ENCODE results near the gene STING1.
A peak's percentile ranks its signal among the peaks of the same experiment; 100 is the strongest.
"Not testable (repeated sequence)": the region's sequence is repeated elsewhere in the genome, so short reads cannot be mapped to it uniquely, and the experiment has no call there.

Gene STING1

DNA sequence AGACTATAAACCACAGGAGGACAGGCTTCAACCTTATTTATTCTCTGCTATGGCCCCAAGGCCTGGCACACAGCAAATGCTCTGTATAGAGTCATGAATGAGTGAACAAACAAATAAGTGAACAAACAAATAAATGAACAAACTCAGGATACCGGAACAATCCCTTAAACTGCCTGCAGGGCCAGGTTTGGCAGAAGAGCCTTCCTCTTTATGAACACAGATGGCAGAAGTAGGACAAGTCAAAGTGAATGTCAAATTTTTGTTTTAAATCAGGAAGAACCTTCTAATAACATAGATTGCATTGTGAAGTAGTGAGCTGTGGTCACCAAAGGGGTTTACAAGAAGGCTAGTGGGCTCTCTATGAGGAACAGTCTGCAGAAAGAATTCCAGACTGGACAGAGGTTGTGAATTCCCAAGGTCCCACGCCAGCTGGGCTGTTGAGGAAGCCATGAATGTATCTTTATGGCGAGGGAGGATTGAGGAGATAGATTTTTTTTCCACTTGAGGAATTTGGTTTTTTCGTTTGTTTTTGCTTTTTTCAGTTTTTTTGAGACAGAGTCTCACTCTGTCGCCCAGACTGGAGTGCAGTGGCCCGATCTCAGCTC, 30.3 kb upstream of the STING1 start:
- Histone ChIP-seq H3K79me1 (ENCODE audit: low read length) (no peaks in the 10 kb centered on the region), H3K4me3 (ENCODE audit: low read length) (no peak overlapping the region), H3K79me2 (ENCODE audit: control insufficient read depth, insufficient read depth, low read length) (no peaks in the 10 kb centered on the region), H4K5ac (ENCODE audit: low read length) (no peak overlapping the region), H3K23ac (ENCODE audit: low read length) (no peak overlapping the region), H2BK120ac (ENCODE audit: low read depth, low read length) (no peak overlapping the region), H2AK5ac (ENCODE audit: low read length) (no peak overlapping the region), H2BK5ac (ENCODE audit: low read length) (no peak overlapping the region), H4K8ac (ENCODE audit: low read depth, low read length) (no peak overlapping the region), H3K9ac (ENCODE audit: low read length) (no peak overlapping the region), H3K4me1 (ENCODE audit: control insufficient read depth, low read depth, low read length) (peaks cover 3% of the 10 kb centered on the region), H3K56ac (ENCODE audit: low read length) (no peak overlapping the region), H3K27me3 (ENCODE audit: insufficient read depth, low read length, poor library complexity) (no peaks in the 10 kb centered on the region), H3K4me2 (ENCODE audit: low read length) (no peak overlapping the region), H2BK15ac (replicated peaks; ENCODE audit: low read depth) (no peak overlapping the region), H3K27ac (ENCODE audit: low read depth, low read length) (no peak overlapping the region), H3K4ac (ENCODE audit: low read depth, low read length) (no peak overlapping the region), H3K36me3 (ENCODE audit: control insufficient read depth, insufficient read depth, low read length) (no peaks in the 10 kb centered on the region), H3K18ac (ENCODE audit: low read length) (no peak overlapping the region)
- WGBS (ENCODE audit: extremely low coverage, insufficient coverage, low lambda C conversion rate): no CpG with 5 or more reads among the region's 6 CpGs
- DNase-seq: no peak

DNA sequence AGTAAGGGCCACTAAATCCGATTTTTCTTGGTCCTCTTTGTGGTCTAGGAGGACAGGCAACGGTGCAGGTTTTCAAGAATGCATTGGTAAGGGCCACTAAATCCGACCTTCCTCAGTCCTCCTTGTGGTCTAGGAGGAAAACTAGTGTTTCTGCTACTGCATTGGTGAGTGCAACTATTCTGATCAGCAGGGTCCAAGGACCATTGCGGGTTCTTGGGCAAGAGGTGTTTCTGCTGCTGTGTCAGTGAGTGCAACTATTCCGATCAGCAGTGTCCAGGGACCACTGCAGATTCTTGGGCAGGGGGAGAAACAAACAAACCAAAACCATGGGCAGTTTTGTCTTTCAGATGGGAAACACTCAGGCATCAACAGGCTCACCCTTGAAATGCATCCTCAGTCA, 22.2 kb upstream of the STING1 start:
- not testable (repeated sequence) for DNase-seq; H3K23ac ChIP-seq (ENCODE audit: low read length); H3K56ac ChIP-seq (ENCODE audit: low read length); H3K4me2 ChIP-seq (ENCODE audit: low read length); H3K27me3 ChIP-seq (ENCODE audit: insufficient read depth, low read length, poor library complexity); H3K4me3 ChIP-seq (ENCODE audit: low read length); H4K8ac ChIP-seq (ENCODE audit: low read depth, low read length); H3K4ac ChIP-seq (ENCODE audit: low read depth, low read length); H3K18ac ChIP-seq (ENCODE audit: low read length); H2BK120ac ChIP-seq (ENCODE audit: low read depth, low read length); H3K27ac ChIP-seq (ENCODE audit: low read depth, low read length); H3K79me2 ChIP-seq (ENCODE audit: control insufficient read depth, insufficient read depth, low read length); H3K4me1 ChIP-seq (ENCODE audit: control insufficient read depth, low read depth, low read length); H2BK5ac ChIP-seq (ENCODE audit: low read length); H3K79me1 ChIP-seq (ENCODE audit: low read length); H3K9ac ChIP-seq (ENCODE audit: low read length); H2AK5ac ChIP-seq (ENCODE audit: low read length); H4K5ac ChIP-seq (ENCODE audit: low read length); H3K36me3 ChIP-seq (ENCODE audit: control insufficient read depth, insufficient read depth, low read length)
- WGBS (ENCODE audit: extremely low coverage, insufficient coverage, low lambda C conversion rate): no CpG with 5 or more reads among the region's 5 CpGs
- peak overlapping the region; percentile 57 for H2BK15ac ChIP-seq (replicated peaks; ENCODE audit: low read depth)

DNA sequence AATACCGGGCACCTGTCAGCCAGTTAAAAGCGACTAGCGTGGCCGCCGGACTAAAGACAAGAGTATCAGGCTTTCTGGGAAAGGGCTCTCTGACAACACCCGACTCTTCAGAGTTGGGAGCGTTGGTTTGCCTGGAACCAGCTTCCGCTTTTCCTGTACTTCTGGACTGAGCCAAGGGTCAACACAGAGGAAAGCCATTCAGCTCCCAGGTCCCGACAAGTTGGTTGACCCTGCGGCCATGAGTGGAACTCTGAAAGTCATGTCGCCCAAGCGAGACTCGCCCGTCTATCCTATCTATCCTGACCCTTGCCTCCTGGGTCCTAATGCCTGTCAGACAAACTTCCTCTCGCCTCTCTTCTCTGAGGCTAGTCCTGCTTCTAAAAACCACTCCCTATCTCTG, 21.3 kb upstream of the STING1 start:
- H4K8ac ChIP-seq (ENCODE audit: low read depth, low read length); H3K36me3 ChIP-seq (ENCODE audit: control insufficient read depth, insufficient read depth, low read length); H3K4ac ChIP-seq (ENCODE audit: low read depth, low read length); H4K5ac ChIP-seq (ENCODE audit: low read length); H3K79me2 ChIP-seq (ENCODE audit: control insufficient read depth, insufficient read depth, low read length); H2AK5ac ChIP-seq (ENCODE audit: low read length); H2BK15ac ChIP-seq (replicated peaks; ENCODE audit: low read depth); H3K27ac ChIP-seq (ENCODE audit: low read depth, low read length); H2BK120ac ChIP-seq (ENCODE audit: low read depth, low read length); H2BK5ac ChIP-seq (ENCODE audit: low read length); DNase-seq; H3K18ac ChIP-seq (ENCODE audit: low read length); H3K27me3 ChIP-seq (ENCODE audit: insufficient read depth, low read length, poor library complexity); H3K79me1 ChIP-seq (ENCODE audit: low read length); H3K23ac ChIP-seq (ENCODE audit: low read length); H3K4me1 ChIP-seq (ENCODE audit: control insufficient read depth, low read depth, low read length): not testable (repeated sequence)
- peak overlapping the region; percentile 34 for H3K4me2 ChIP-seq (ENCODE audit: low read length)
- peak overlapping the region; percentile 76 for H3K56ac ChIP-seq (ENCODE audit: low read length)
- H3K9ac ChIP-seq (ENCODE audit: low read length): peak overlapping the region; percentile 54
- no CpG with 5 or more reads among the region's 15 CpGs for WGBS (ENCODE audit: extremely low coverage, insufficient coverage, low lambda C conversion rate)
- H3K4me3 ChIP-seq (ENCODE audit: low read length): peak overlapping the region; percentile 37

DNA sequence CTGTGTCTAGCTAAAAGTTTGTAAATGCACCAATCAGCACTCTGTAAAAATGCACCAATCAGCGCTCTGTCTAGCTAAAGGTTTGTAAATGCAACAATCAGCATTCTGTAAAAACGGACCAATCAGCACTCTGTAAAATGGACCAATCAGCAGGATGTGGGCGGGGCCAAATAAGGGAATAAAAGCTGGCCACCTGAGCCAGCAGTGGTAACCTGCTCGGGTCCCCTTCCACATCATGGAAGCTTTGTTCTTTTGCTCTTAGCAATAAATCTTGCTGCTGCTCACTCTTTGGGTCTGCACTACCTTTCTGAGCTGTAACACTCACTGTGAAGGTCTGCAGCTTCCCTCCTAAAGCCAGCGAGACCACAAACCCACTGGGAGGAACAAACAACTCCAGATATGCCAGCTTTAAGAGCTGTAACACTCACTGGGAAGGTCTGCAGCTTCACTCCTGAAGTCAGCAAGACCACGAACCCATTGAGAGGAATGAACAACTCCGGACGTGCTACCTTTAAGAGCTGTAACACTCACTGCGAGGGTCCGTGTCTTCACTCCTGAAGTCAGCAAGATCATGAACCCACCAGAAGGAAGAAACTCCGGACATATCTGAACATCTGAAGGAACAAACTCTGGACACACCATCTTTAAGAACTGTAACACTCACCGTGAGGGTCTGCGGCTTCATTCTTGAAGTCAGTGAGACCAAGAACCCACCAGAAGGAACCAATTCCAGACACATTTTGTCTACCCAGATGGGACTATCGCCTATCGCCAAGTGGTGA, 20.7 kb upstream of the STING1 start:
- no CpG with 5 or more reads among the region's 15 CpGs for WGBS (ENCODE audit: extremely low coverage, insufficient coverage, low lambda C conversion rate)
- H3K36me3 ChIP-seq (ENCODE audit: control insufficient read depth, insufficient read depth, low read length); H3K27me3 ChIP-seq (ENCODE audit: insufficient read depth, low read length, poor library complexity); DNase-seq; H3K18ac ChIP-seq (ENCODE audit: low read length); H2AK5ac ChIP-seq (ENCODE audit: low read length); H3K79me2 ChIP-seq (ENCODE audit: control insufficient read depth, insufficient read depth, low read length); H2BK120ac ChIP-seq (ENCODE audit: low read depth, low read length); H4K8ac ChIP-seq (ENCODE audit: low read depth, low read length); H3K23ac ChIP-seq (ENCODE audit: low read length); H2BK15ac ChIP-seq (replicated peaks; ENCODE audit: low read depth); H2BK5ac ChIP-seq (ENCODE audit: low read length); H3K4me2 ChIP-seq (ENCODE audit: low read length); H3K9ac ChIP-seq (ENCODE audit: low read length); H3K27ac ChIP-seq (ENCODE audit: low read depth, low read length); H3K79me1 ChIP-seq (ENCODE audit: low read length); H3K4me3 ChIP-seq (ENCODE audit: low read length); H4K5ac ChIP-seq (ENCODE audit: low read length); H3K4ac ChIP-seq (ENCODE audit: low read depth, low read length); H3K4me1 ChIP-seq (ENCODE audit: control insufficient read depth, low read depth, low read length): not testable (repeated sequence)
- H3K56ac ChIP-seq (ENCODE audit: low read length): peak overlapping the region; percentile 76

DNA sequence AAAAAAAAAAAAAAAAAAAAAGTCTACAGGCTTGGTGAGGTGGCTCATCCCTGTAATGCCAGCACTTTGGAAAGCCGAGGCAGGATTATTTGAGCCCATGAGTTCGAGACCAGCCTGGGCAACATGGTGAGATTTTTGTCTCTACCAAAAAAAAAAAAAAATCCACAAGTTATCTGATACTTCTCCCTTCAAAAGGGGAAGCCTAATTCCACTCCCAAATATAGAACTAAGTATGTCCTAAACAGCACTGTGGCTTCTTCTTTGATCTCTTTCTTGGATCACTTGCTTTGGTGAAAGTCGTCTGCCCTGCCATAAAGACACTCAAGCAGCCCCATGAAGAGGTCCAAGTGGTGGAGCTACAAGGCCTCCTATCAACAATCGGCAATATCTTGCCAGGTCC, 18.8 kb upstream of the STING1 start:
- no peak overlapping the region for H2AK5ac ChIP-seq (ENCODE audit: low read length)
- no peak overlapping the region for H4K8ac ChIP-seq (ENCODE audit: low read depth, low read length)
- no peaks in the 10 kb centered on the region for H3K4me1 ChIP-seq (ENCODE audit: control insufficient read depth, low read depth, low read length)
- no peak overlapping the region for H3K23ac ChIP-seq (ENCODE audit: low read length)
- H3K36me3 ChIP-seq (ENCODE audit: control insufficient read depth, insufficient read depth, low read length): no peaks in the 10 kb centered on the region
- H3K27me3 ChIP-seq (ENCODE audit: insufficient read depth, low read length, poor library complexity): no peaks in the 10 kb centered on the region
- H3K9ac ChIP-seq (ENCODE audit: low read length): no peak overlapping the region
- no peak overlapping the region for H4K5ac ChIP-seq (ENCODE audit: low read length)
- H2BK15ac ChIP-seq (replicated peaks; ENCODE audit: low read depth): no peak overlapping the region
- H3K4me2 ChIP-seq (ENCODE audit: low read length): no peak overlapping the region
- H3K79me1 ChIP-seq (ENCODE audit: low read length): no peaks in the 10 kb centered on the region
- WGBS (ENCODE audit: extremely low coverage, insufficient coverage, low lambda C conversion rate): no CpG with 5 or more reads among the region's 4 CpGs
- DNase-seq: no peak
- H2BK5ac ChIP-seq (ENCODE audit: low read length): no peak overlapping the region
- H3K79me2 ChIP-seq (ENCODE audit: control insufficient read depth, insufficient read depth, low read length): no peaks in the 10 kb centered on the region
- H3K4me3 ChIP-seq (ENCODE audit: low read length): no peak overlapping the region
- H3K56ac ChIP-seq (ENCODE audit: low read length): no peak overlapping the region
- no peak overlapping the region for H3K18ac ChIP-seq (ENCODE audit: low read length)
- no peak overlapping the region for H3K4ac ChIP-seq (ENCODE audit: low read depth, low read length)
- no peak overlapping the region for H2BK120ac ChIP-seq (ENCODE audit: low read depth, low read length)
- H3K27ac ChIP-seq (ENCODE audit: low read depth, low read length): no peak overlapping the region
